Panc1 (cell line): ENCODE data around the gene TMEM179B.
"Not testable (repeated sequence)": the region's sequence is repeated elsewhere in the genome, so short reads cannot be mapped to it uniquely, and the experiment has no call there.

ENCODE experiments used
- POLR2AphosphoS5 ChIP-seq: IDR thresholded peaks from 2 replicates; pipeline ENCODE4 v1.6.1; 2012; ENCODE audit warnings: mild to moderate bottlenecking, low read depth, low read length, moderate library complexity
- SIN3A ChIP-seq: IDR thresholded peaks from 2 replicates; pipeline ENCODE4 v1.6.1; 2012; ENCODE audit warnings: low read depth, mild to moderate bottlenecking, low read length, moderate library complexity, borderline replicate concordance; ENCODE audit not compliant: insufficient read depth
- TCF7L2 ChIP-seq: IDR thresholded peaks from 2 replicates; pipeline ENCODE4 v1.6.1; 2011; ENCODE audit warnings: mild to moderate bottlenecking, low read depth, low read length, inconsistent platforms
- TF ChIP-seq, protein P1 (sequence below): fragments of 450-650 bp; IDR thresholded peaks from 2 replicates; pipeline ENCODE4 v1.5.1; 2017; ENCODE audit warnings: mild to moderate bottlenecking

DNA sequence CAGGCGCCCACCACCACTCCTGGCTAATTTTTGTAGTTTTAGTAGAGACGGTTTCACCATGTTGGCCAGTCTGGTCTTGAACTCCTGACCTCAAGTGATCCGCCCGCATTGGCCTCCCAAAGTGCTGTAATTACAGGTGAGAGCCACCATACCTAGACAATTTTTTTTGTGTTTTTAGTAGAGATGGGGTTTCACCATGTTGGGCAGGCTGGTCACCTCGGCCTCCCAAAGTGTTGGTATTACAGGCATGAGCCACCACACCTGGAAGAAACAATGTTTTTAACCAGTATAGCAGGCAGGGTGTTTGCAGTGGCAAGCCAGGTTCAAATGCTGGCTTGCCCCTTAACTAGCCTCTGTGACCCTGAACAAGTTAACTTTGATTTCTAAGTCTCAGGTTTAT lies 37.3 kb upstream of the TMEM179B start:
- TF ChIP-seq, protein P1, sequence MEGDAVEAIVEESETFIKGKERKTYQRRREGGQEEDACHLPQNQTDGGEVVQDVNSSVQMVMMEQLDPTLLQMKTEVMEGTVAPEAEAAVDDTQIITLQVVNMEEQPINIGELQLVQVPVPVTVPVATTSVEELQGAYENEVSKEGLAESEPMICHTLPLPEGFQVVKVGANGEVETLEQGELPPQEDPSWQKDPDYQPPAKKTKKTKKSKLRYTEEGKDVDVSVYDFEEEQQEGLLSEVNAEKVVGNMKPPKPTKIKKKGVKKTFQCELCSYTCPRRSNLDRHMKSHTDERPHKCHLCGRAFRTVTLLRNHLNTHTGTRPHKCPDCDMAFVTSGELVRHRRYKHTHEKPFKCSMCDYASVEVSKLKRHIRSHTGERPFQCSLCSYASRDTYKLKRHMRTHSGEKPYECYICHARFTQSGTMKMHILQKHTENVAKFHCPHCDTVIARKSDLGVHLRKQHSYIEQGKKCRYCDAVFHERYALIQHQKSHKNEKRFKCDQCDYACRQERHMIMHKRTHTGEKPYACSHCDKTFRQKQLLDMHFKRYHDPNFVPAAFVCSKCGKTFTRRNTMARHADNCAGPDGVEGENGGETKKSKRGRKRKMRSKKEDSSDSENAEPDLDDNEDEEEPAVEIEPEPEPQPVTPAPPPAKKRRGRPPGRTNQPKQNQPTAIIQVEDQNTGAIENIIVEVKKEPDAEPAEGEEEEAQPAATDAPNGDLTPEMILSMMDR: not testable (repeated sequence)
- not testable (repeated sequence) for TF ChIP-seq POLR2AphosphoS5, TCF7L2, SIN3A
